SKM-1 (cell line): ENCODE results near the gene NTRK1.
A peak's percentile ranks its signal among the peaks of the same experiment; 100 is the strongest.

Source experiments
- DNase-seq: peaks from one replicate; lab custom pipeline; 2025; ENCODE audit not compliant: unreplicated experiment; lab: John Stamatoyannopoulos, UW

The NTRK1 gene

DNA sequence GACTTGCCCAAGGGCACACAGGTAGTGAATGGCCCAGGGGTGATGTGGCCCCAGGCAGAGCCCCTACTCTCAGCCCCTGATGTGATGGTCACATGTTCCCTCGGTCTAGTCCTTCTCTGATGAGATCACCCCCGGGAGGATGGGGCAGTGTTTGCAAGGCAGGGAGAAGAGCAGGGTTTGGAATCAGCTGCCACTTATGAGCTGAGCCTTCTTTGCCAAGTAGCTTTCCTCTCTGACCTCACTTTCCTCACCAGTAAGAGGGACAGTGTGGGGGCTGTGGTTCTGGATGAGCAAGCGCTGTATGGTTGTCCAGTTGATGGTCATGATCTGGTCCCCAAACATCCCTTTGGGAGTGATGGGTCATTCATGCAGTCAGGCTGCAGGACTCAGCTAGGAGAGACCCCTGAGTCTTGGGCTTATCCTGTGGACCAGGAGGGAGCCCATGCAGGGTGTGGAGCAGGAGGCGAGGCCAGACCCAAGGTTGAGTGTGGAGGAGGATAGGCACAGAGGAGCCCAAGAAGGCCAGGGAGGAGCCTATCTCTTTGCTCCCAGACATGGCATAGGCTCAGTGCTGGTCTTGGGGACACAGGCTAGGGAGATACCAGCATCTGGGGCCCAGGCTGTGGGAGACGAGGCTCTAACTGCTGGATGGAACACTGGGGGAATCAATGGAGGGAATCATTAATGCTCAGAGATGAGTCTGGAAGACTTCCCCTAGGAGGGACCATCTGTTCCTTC, 16.9 kb downstream of the NTRK1 start:
- DNase-seq: no peak

DNA sequence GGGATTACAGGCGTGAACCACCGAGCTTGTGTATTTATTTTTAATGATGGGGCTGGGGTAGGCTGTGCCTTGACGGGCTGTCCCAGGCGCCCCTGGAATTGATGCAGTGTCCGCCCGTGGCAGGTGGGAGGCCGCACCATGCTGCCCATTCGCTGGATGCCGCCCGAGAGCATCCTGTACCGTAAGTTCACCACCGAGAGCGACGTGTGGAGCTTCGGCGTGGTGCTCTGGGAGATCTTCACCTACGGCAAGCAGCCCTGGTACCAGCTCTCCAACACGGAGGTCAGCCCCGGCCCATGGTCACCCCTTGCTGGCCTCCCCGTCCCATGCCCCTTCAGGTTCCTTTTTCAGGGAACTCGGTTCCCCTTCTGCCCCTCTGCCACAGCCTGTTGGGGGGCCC, 19.2 kb downstream of the NTRK1 start:
- DNase-seq: no peak

DNA sequence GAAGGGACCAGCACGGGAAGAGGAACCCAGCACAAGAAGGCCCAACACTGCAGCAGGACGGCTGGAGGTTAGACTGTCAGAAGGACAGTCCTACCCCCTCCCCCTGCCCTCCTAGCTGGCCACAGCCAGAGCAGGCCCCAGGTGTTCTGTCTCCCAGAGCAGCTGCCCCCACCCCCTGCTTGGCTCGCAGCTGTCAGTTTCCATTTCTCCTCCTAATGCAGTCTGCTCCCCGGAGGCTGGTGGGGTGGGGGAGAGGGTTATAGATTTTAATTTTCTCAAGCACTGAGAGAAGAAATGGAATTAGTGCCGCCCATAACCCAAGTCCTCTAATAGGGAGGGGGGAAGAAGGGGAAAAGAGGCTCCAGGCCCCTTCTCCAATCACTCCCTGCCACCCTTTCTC, 19.8 kb downstream of the NTRK1 start:
- DNase-seq: no peak

DNA sequence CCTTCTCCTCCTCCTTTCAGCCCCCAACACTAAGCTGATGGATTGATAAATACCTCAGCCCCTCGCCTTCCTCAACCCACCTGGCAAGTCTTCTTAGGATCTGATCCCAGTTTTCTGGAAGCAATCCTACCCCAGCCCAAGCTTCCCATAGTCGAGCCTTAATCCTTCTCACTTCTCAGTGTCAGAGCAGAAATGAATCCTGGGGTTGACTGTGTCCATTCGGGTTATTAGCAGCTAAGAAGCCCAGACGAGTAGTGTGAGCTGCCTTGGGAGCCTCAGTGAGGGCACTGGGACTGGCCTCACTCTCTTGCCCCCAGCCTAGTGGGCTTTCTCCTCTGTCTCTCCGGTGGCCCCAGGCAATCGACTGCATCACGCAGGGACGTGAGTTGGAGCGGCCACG, 20.4 kb downstream of the NTRK1 start:
- DNase-seq: no peak

DNA sequence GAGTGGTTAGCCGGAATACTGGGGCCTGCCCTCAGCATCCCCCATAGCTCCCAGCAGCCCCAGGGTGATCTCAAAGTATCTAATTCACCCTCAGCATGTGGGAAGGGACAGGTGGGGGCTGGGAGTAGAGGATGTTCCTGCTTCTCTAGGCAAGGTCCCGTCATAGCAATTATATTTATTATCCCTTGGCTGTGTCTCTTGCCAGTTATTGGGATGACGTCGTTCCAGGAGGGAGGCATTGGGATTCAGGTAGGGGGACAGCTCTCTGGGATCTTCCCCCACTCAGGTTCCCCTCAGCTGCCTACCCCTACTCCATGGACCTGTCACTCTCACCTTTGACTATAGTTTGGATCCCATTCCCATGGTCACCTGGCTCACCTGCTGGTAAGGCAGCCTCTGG, 21.0 kb downstream of the NTRK1 start:
- DNase-seq: no peak

DNA sequence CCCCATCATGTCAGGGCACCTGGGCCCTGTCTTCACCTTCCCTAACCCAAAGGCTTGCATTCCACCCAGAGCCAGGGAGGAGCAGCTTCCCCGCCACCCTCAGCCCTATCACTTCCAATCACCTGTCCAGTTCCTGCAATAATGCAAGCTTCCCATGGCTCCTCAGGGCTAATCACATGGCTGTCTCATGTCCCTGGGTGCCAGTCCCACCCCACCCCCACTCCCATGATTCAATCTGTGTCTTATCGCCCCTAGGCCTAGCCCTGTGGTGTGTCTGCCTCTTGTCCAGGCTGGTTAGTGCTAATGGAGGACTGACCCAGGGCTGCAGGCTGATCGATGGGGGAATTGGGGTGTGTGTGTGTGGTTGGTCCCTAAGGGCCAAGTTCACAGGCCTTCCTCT, 21.9 kb downstream of the NTRK1 start:
- no peak for DNase-seq

DNA sequence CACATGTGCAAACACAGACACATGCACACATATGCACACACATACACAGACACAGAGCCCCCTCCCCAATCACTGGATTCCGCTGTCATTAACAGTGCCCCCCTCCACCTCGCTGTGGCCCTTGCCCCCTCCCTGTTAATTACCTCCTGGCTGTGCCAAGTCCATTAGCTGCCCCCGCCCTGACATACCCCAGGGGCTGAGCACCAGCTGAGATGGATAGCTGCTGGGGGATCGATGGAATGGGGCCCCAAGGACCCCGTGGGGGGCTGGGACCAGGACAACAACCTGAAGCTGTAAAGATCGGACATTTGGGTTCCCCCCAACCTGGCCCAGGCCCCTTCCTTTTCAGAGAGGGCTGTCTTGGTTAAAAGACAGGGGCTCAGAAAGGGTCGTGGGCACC, 23.3 kb downstream of the NTRK1 start:
- DNase-seq: no peak

DNA sequence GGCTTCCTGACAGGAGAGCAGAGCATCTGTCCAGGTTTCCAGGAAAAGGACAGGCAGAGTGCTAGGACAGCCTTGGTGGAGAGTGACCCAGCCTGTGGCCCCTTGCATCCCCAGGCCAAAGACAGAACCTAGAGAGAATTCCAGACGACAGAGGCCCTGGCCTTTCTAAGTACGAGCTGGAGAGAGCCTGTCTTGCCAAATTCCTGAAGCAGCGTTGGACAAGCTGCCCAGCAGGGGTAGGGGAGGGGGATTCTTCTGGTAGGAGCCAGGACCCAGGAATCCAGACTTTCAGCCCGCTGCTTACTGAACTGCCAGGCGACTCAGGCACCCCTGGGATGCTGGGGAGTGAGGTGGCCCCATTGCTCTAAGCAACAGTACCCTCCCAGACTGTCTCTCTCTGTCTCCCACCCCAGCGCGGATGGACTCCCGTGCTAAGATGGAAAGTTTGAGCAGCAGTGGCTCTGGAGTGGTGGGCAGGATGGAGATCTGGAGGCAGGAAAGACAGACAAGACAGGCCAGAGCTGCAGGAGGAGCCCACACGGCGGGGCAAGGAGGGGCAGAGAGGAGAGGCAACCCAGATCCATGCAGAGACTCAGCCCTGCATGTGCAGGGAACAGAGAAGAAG, 24.0 kb downstream of the NTRK1 start:
- DNase-seq: no peak

DNA sequence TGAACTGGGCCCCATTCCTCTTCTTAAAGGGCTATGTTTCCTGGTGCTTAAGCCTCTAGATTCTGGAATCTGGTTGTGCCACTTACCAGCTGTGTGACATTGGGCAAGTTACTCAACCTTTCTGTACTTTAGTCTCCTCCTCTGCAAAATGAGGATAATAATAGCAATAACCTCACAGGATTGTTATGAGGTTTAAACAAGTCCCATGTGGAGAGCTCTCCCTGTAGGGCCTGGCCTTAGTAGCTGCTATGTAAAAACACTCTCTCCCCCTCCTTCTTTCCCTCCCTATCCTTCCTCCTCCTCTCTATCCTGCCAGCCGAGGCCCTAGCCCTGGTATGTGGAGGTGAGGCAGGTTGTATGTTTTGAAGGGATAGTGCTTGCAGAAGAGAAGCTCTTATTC, 24.6 kb downstream of the NTRK1 start:
- DNase-seq: no peak

DNA sequence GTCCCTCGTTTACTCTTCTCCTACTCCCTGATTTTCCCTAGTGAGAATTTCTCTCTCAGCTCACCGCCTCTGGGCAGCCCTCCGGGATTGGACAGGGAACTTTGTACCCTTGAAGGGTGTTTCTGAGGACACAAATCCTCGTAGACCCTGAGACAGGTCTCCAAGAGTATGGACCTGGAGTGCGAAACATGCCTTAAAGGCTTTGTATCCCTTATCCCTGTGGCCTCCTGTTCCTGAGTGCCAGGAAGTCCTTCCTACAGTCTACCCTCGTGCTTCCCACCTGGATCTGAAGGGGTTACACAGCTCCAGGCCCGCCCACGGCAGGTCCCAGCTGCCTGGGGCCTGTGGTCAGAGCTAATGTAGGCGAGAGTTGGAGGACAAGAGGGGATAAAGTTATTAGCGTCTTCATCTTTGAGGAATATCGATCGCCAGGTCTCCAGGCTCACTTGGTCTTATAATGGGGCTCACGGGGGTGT, 25.3 kb downstream of the NTRK1 start:
- DNase-seq: no peak

DNA sequence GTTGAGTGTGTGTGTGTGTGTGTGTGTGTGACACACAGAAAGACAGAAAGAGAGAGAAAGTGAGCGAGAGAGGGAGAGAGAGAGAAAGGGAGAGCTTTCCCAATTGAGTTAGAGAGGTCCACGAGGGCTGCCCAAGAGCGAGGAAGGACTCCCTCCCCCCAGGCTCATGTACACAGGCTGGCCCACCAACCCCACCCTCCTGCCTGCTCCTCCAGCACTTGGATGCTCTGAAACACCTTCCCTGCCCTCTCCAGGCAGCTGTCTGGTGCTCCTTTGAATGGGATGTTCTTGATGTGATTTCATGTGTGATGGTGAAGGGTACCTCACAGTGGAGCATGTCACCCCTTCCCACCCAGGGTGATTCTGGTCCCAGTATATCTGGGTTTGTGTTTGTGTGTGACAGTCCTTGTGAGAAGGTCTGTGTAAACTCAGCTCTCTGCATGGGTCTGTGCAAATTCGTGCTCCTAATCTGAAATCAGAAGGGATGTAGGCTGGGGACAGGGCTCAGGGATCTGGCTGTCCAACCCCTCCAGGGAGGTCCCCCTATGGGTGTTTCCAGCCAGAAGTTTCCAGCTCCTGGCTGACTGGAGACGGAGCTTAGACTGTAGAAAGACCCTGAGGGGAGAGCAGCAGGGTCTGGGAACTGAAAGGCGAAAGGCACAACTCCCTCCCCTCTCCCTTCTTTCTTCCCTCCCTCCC, 26.1 kb downstream of the NTRK1 start:
- DNase-seq: no peak

DNA sequence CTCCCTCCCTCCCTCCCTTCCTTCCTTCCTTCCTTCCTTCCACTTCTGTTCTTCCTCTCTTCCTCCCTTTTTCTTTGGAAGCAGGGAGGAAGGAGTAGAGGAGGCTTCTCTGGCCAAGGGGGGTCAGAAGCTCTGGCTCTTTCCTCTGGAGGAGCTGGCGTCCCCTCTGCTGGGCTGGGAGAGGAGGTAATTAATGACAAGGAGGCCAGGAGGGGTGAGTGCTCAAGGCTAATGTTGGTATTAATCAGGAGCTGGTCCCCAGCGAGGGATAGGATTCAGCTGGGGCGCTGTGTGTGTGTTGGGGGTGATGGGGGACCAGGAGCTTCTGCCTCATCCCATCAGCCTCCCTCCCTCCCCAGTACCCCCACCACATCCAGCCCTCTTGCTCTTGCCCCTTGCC, 26.7 kb downstream of the NTRK1 start:
- no peak for DNase-seq

DNA sequence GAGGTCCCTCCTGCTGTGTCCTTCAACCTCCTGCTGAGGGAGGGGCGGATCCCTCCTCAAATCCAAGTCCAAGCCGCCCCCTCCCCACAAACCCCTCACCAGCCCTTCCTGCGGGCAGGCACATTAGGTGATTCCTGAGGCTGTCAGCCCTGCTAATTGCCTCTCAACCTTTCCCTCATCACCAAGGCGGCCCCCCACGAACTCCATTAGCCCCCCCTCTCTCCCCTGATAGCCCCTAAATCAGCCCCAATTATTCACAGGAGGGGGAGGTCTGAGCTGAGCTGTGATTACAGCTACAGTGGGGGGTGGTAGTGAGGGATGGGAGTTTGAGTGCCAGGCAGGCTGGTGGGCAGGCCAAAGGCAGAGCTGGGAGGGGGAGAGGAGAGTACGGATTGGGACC, 27.1 kb downstream of the NTRK1 start:
- DNase-seq: no peak

DNA sequence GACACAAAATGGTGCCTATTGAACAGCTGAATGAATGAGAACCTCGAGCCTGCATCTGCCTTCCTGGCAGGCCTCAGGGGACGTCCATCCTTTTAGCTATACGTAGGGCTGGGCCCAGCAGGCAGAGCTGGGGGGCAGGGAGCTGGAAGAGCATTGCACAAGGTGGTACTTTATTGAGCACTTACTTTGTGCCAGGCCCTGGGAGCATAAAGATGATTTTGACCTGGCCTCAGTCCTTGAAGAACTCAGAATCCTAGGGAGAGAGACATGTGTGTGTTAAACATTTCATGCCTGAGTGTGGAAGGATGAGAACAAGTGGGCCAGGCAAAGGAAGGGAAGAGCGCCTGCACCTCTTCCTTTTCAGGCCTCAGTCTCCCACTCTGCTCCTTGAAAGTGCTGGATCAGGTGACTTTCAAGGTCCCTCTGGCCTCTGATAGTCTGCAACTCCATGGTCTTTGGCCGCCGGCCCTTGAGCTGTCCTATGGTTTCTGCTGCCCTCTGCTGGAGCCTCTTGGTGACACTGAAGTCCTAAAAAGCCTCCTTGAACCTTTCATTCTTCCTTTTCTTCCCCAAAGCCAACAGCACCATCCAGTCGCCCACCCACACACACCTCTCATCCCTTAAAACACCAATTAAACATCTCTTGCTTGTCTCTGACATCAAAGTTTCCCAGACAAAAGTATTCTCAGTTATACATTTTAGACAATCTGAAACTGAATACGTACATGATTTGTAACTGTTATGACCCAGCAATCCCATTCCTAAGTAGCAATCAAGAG, 29.3 kb downstream of the NTRK1 start:
- DNase-seq: peak; percentile 84

DNA sequence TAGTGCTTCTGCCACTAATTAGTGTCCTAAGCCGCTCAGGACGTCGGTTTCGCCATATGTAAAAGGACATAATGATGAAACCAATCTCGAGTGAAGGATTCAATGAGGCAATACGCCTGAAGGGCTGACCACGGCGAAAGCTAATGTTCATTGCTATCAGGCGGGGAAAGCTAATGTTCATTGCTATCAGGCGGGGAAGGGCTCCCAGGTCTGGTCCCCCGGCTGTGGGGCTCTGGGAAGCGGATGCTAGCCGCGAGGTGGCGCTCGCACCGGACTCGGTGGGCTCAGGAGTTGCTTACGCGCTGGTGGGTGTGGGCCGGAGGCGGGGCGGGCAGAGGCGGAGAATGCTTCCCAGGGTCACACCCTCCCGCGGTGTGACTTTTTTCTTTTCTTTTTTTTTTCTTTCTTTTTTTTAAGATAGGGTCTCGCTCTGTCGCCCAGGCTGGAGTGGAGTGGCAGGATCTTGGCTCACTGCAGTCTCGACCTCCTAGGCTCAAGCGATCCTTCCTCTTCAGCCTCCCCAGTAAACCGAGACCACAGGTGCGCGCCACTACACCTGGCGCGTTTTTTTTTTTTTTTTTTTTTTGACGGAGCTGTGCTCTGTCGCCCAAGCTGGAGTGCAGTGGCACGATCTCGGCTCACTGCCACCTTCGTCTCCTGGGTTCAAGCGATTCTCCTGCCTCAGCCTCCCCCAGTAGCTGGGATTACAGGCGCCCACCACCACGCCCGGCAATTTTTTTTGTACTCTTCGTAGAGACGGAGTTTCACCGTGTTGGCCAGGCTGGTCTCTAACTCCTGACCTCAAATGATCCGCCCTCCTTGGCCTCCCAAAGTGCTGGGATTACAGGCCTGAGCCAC, 31.8 kb downstream of the NTRK1 start:
- peak; percentile 78 for DNase-seq

DNA sequence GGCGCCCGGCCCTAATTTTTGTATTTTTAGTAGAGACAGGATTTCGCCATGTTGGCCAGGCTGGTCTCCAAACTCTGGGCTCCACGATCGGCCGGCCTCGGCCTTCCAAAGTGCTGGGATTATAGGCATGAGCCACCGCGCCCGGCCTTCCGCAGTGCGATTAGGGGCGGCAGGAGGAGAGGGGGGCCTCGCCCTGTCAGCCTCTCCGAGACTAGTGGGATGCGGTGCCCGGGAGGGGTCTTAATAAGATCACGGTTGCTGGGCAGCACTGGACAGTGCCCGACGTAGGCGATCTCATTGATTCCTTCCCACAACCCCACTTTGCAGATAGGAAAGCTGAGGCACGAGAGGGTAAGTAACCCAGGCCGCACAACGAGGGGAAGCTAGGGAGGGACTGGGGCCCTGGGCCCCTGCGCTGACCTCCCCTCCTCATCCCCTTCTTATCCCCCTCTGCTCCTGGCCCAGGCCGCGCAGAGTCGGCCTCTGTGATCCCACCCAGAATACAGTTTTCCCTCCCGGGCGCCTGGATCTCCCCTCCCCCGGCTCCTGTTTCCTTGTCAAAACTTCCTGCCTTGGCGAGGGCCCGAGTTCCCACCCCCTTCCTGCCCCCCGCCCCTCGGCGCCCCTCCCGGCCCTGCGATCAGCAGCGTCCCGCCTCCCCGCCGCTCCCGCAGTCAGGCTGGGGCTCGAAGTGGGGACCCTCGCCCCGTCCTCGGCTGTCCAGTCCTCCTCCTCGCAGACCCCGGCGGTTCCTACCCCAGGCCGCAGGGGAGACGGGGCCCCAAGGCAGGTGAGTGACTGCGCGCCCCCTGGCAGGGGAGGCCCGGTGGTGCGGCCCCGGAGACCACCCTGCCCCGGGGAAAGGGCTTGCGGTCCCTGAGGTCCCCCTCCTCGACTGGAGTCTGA, 32.6 kb downstream of the NTRK1 start, which contains the start of gene PEAR1:
TSS of gene PEAR1 (plus strand) at position 671 of the 906 bp plus-strand sequence. CDS start 10,209 bp downstream, outside the sequence.
- no peak for DNase-seq

DNA sequence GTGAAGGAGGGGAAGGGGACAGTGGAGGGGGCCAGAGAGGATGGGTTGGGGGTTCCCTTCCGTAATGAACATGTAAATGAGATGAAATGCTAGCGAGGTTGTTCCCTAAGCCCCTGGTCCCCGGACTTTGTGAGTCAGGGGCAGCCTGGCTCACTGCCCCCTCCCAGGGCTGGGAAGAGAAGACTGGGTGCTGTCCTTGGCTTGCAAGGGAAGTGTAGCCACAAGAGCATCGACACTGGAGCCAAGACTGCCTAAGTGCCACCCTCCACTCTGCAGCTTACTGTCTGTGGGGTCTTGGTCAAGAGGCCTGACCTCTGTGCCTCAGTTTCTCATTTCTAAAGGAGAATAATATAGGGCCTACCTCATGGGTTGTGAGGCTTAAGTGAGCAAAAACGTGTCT, 33.3 kb downstream of the NTRK1 start:
- no peak for DNase-seq

DNA sequence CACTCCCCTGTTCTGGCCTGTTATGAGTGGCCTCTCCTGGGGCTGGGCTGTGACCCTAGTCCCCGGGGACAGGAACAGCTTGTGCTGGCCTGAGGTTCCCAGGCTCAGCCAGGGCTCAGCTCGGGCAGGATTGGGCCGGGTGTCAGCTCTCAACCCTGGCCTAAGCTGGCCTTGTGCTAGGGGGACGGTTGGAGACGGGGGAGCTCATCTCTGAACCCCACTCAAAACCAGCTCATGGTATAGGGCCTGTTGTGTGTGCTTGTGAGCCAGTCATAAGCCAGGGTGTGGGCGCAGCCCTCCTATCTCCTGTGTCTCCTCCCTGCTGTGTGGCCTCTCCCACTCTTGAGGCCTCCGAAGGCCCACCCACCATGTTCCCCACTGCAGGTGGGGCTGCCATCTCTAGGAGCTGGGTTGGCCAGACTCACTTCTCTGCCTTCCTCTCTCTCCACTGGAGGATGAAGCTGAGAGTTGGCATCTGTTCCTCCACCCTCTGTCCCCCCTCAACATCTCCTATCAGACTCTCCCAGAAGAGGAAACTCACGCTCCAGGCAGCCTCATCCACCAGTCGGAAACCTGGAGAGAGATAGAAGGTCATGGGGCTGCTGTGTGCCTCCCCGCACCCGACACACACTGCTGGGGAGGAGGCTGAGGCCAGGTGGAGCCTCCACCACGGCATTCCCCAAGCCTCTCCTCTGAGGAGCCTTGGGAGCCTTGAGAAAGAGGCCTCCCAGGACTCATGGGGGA, 34.2 kb downstream of the NTRK1 start:
- no peak for DNase-seq

DNA sequence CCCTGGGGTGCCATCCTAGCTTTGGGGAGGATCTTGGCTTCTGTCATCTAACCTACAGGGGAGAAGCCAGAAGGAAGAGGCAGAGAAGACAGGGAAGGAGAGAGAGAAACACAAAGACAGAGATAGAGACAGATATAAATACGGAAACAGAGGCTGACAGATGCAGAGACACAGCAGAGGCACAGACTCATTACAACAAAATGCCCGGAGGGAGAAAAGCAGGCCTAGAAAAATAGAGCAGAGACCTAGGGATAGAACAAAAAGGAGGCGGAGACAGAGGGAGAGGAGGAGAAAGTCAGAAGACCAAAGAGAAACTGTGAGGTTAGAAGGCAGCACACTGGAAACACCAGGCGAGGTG, 34.8 kb downstream of the NTRK1 start:
- no peak for DNase-seq
